Left kidney (tissue), 2 donors: ENCODE measurements around the gene PRSS53. TPM values are rescaled to one million over a fixed set of nuclear protein-coding genes. Genes with fewer than 3 reads are reported as not detected.

ENCODE experiments used
- DNase-seq: peaks from one replicate; pipeline ENCODE4 v3.0.0-alpha.2; 2013
- polyA plus RNA-seq: library from polyadenylated mRNA; unstranded; fragments of 120-200 nt; gene quantifications from one replicate; pipeline ENCODE4 v1.2.1, GENCODE V29; 2013; ENCODE audit not compliant: insufficient read length

Gene PRSS53
- polyA plus RNA-seq, 1 donor = 1.3 TPM

DNA sequence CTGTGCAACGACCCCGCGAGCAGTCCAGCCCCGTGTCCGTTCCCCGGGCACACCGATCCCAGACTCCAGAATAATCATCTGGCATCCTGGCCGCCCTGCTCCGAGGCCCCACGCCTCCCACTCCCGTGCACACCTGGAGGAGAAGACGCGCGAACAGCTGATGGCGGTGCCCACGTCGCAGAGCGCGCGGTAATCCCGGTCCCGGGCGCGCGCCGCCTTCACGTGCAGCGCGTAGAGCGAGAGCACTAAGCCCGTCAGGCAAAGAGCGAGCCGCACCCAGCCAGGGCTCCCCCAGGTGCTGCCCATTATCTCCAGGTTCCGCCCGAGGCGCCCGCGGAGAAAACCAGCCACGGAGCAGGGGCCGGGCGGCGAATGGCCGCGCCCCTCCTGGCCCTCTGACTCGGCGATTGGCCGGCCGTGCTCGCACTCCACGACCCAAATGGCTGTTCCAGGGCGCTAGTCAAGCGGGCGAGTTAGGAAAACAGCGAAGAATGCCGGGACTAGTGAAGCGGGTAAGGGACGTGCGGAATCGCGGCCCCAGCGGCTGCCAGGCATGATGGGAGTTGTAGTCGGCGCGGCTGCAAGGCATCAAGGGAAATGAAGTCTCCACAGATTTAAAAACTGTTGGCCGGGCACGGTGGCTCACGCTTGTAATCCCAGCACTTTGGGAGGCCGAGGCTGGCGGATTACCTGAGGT, 5.8 kb upstream of the PRSS53 start, which contains the start of gene VKORC1:
Gene VKORC1, minus strand, starts transcription at position 374 of the 697 bp plus-strand sequence. Its CDS starts 68 bp downstream, at position 306.
- DNase-seq = peak; percentile 91

DNA sequence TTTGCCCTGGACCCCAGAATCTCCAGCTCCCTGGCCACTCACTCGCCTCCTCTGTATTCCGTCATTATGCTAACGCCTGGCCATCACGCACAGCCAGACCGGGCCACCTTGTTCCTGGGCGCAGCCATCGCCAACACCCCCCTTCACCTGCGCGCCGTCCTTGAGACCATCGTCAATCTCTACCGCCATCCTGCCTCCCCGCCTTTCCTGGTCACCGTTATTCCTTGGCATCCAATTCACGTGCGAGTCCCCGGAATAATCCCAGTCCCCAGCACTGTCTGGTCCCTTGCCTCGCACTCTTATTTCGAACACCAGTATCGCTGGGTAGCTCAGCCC, 5.3 kb upstream of the PRSS53 start:
- no peak for DNase-seq

DNA sequence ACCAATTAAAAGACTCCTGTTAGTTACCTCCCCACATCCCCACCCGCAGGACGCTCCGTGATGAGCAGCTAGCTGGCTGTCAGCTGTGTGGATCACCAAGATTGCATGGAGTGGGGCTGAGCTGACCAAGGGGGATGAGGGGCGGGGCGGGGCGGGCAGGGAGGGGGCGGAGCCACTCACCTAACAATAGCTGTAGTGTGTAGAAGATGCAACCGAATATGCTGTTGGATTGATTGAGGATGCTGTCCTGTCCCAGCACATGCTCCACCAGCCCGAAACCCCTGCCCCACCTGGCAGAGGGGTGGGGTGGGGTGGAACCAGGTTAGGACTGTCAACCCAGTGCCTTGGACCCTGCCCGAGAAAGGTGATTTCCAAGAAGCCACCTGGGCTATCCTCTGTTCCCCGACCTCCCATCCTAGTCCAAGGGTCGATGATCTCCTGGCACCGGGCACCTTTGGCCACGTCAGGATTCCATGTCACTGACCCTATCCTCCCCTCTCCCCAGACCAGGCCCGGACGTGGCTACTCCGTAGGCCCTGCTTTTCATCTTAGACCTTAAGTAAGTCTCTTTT, 4.5 kb upstream of the PRSS53 start:
- no peak for DNase-seq

DNA sequence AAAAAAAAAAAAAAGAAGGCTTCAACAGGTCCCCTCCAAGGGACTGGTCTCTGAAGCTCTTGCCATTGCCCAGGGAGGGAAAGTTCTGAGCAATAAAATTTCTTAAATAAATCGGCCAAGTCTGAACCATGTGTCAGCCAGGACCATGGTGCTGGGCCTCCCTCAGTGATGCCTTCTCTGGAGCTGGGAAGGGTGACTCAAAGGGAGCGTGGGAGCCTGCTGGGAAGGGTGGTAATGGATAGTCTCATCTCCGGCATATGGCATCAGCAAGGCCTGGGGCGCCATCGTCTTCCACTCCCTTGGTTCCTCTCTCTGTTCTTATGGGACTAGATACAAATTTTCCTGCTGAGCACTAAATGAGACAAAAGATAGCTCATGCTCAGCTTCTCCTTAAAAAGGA, 3.6 kb upstream of the PRSS53 start:
- no peak for DNase-seq

DNA sequence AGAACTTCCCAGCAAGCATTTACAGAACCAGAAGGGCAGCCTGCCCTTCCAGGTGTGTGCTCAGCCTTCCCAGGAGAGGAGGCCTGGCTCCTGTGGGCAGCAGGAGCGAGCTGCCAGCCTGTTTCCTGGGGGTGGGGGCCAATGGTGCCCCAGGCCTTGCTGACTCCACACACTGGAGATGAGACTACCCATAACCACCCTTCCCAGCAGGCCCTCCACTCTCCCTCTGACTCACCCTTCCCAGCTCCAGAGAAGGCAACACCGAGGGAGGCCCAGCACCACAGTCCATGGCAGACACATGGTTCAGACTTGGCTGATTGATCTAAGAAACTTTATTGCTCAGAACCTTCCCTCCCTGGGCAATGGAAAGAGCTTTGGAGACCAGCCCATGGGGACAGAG, 1.8 kb upstream of the PRSS53 start:
- DNase-seq = no peak

DNA sequence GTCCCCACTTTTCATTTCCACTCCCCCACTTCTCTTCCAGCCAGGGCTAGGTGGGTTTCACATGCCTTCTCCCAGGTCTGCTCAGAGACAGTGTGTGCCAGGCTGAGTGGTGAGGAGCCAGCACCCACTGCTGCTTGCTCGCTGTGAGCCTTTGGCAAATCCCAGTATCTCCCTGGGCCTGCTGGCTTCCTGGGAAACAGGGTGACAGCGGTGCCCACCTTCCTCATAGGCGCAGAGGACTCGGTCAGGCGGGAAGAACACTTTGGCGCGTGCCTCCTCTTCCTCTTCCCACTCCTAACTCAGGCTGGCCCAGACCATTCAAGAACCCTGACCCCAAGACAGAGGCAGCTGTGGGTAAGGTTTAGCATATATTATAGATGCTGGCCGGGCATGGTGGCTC, 456 bp upstream of the PRSS53 start:
- DNase-seq = no peak

DNA sequence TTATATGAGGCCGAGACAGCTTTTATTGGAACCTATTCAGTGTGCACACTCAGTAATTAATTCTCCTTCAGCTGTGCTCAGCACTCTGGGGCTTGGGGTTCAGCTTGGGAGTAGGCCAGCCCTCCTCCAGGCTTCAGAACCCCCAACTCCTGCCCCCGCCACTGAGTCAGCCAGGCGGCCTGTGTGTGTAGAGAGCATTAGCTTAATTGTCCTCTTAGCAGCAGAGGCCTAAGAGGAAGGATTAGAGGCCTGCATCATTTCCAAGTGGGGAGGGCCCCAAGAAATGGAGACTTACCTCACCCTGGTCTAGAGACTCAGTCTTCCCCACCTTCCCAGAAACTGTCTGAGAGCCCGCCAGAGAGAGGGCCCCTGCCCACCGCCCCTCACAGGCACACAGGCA, 772 bp downstream of the PRSS53 start:
- no peak for DNase-seq

DNA sequence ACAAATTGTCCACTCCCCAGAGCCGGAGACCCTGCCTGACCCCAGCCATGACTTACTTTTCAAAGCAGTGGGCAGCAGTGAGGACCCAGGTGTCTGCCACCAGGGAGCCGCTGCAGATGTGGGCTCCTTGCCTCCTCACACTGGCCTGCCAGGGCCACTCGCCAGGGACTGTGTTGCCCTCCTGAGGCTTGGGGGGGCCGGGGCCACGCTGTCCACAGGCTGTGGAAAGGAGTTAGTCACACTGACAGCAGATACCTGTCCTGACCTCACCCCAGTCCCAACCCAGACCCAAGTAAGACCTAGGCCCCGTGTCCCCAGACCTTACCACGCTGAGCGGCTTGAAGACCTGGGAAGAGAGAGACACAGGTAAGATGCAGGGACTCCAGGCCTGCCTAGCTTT, 1.3 kb downstream of the PRSS53 start:
- DNase-seq = no peak

DNA sequence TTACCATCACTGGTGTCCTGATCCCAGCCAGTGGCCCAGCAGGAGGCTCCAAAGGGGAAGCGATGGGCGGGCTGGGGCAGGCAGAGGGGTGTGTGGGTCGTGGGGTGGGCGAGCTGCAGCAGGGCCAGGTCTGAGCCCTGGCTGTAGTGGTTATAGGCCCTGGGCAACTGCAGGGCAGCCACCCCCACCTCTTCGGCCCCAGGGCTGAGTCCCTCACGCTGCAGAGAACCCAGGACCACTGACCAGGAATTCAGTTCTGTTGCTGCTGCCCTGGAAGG, 2.2 kb downstream of the PRSS53 start:
- no peak for DNase-seq

DNA sequence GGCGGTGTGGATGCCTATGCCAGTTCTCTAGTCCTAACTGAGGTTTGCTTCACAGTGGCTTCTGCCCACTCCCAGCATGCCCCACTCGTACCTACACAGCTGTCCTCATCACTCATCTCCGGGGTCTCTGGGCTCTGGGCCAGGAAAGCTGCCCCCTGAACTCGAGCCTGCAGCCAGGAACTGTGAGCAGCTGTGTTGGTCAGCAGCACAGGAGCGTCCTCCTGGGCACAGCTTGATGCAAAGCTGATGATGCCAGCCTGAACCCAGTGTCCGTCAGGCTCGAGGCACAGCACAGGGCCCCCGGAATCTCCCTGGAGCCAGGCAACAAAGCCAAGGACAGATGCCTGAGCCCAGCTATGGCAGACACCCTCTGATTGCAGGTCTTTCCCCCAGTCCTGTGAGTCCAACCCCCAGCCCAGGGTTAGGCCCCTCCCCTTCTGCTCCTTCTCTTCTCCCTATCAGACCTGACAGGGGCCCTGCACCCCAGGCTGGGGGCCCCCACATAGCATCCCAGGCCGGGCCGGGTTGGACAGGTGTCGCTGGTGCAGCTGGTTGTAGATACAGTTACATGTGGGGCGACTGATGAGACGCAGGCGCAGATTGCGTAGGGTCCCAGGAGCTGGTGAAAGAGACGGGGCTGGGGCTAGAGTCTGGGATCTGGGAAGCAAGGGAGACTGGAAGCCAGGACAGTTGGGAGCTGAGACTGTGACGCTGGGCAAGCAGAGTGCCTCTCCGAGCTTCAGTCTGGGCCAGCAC, 2.7 kb downstream of the PRSS53 start:
- DNase-seq = no peak

DNA sequence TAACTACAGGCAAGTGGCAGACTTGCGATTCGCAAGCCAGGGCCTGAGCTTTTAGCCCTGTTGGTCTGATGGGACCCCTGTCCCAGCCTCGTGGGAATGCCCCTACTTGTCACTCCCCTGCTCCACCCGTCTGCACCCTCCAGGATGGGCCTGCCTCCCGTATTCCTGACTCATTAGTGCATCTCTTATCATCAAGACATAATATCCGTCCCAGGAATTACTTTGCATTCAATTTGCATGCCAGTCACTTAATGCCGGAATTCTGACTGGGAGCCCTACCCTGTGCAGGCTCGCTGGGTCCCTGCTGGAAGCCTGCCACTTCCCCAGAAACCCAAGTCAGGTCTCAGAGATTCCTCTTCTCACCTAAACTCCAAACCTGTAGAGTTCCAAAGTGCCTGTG, 3.3 kb downstream of the PRSS53 start:
- no peak for DNase-seq

DNA sequence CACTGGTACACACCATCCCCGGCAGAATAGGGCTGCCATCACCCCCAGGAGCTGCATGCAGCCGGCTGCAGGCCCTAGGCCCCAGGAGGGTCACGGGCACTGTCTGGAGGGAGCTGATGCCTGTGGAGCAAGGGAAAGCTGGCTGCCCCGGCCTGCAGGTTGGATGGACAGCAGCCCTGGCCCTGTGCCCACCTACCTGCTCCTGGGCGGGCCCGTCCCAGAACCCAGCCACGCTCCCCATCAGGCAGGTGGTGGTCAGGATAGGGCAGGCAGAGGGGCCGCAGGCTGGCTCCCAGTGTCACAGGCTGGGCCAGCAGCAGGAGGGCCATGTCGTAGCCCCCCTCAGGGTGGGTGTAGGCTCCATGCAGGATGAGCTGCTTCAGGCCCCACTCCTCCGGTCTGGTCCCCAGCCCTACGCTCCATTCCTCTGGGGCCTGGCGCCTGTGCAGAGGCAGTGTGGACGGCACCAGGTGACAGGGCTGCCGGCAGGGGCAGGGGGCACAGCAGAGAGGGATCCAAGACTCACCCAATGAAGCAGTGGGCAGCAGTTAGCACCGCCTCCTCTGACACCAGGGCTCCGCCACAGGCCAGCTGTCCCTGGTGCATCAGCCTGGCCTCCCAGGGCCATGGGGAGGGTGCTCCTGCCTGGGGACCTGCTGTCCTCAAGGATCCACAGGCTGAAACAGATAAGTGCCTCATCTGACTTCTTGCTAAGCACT, 4.0 kb downstream of the PRSS53 start:
- no peak for DNase-seq

DNA sequence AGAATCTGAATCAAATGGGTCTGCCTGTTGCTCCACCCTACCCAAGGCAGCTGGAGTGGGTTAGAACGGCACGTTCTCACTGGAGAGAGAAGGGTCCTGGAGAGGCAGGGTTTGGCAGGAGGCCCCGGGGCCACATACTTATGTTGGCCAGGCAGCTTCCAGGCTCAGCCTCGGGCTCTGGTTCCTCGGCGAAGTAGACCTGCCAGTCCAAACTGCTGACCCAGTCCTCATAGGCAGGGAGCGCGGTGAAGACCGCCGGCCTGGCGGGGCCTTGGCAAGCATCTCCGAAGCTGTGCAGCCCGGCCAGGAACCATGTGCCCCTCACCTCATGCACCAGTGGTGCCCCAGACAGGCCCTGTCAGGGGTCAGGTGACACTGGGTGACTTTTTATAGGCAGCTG, 4.8 kb downstream of the PRSS53 start:
- DNase-seq = no peak

DNA sequence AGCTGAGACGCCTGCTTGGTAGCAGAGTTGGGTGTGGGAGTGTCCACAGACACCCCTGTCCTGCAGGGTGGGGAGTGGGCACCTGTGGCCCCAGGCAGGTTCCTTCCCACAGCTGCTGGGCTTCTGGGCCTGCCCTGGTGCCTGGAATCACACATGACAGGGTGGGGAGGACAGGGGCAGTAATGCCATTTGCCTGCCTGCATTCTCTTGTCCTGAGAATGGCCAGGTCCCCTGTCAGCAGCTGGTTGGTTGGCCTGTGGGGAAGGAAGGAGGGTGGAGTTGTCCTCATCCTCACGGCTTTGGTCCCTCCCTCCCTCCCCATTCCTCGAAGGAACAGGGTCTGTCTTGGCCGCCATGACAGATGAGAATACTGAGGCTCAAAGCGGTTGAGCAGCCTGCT, 5.2 kb downstream of the PRSS53 start:
- no peak for DNase-seq

DNA sequence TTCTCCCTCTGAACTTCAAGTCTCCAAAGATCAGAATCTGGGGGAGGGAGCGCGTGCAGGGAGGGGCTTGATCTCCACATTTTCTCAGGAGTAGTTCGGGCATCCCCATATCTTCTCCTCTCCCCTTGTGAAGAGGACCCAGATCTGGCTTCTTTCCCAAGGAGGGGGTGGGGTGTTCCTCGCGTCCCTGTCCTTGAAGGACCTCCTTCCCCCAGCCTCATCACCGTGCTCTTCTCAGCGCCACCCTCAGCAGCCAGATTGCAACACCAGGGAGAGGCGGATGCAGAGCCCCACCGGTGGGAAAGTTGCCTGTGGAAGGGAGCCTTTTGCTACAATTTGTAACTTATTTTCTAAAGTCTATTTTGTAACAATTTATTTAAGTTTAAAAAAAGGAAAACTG, 5.7 kb downstream of the PRSS53 start:
- DNase-seq = no peak

DNA sequence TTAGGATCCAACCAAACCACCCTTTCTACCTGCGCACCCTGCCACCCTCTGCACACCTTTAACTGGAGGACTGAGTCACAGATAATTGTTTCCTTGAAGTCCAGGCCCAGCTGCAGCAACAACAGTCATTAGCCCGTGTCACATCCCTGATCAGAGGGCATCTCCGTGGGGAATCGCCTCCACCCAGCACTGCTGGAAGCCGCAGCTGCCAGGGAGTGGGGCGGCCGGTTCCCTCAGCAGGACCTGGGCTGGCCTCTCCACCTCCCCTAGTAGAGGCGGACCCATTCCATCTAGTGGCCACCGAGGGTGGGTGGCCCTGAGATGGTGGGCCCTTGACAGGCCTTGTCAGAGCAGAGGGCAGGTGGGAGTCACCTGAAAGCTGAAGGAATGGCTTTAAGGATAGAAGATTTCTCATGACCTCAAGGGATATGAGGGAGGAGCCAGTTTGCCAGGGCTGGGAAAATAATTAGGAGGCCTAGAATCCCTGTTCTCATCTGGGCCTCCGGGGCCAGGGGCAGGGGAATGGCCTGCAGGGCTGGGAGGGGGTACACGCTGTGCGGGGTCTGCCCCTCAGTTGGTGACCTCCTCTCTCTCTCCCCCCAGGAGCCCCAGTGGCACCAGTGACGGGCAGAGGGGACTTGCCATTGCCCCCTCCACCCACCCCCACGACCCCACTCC, 6.2 kb downstream of the PRSS53 start:
- no peak for DNase-seq

DNA sequence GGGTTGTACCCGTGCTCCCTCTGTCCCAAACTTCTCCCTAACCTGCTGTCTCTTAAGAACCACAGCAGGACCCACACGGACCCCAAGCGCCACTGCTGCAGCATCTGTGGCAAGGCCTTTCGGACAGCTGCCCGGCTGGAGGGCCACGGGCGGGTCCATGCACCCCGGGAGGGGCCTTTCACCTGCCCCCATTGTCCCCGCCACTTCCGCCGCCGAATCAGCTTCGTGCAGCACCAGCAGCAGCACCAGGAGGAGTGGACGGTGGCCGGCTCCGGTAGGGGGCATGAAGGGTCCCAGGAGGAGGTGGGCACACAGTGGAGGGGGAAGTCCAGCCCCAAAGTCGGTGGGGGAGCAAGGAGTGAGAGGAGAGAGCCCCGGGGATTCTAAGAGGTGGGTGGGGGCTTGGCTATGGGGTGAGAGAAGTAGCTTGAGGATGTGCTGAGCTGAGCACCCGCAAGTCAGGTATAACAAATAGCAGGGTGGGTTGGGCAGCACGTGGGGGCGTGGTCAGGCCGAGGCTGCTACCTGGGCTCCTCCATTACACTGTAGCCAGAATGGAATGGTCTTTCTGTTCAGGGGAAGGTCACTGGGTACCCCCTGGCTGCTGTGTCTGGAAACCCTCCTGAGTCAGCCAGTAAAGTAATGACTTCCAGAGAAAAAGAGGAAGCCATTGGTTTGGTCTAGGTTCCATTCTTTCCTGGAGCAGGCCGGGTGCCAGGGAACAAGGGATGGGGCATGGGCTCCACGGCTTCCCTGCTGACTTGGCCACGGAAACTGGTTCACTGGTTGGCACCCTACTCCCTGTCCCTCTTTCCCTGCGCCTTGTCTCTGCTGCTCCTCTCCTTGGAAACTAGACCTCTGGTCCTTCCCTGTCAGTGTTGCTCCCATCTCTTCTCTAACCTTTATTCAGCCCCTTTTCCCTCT, 7.1 kb downstream of the PRSS53 start:
- no peak for DNase-seq

DNA sequence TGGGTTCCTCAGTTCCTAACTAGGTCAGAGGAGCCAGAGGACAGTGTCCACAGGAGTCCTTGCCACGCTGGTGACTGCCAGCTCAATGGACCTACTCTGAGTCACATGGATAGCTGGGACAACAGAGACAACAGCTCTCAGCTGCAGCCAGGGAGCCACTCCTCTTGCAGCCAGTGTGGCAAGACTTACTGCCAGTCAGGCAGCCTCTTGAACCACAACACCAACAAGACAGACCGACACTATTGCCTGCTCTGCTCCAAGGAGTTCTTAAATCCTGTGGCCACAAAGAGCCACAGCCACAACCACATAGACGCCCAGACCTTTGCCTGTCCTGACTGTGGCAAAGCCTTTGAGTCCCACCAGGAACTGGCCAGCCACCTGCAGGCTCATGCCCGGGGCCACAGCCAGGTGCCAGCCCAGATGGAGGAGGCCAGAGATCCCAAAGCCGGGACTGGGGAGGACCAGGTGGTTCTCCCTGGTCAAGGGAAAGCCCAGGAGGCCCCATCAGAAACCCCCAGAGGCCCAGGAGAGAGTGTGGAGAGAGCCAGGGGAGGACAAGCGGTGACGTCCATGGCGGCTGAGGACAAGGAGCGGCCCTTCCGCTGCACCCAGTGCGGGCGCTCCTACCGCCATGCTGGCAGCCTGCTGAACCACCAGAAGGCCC, 7.9 kb downstream of the PRSS53 start:
- no peak for DNase-seq

DNA sequence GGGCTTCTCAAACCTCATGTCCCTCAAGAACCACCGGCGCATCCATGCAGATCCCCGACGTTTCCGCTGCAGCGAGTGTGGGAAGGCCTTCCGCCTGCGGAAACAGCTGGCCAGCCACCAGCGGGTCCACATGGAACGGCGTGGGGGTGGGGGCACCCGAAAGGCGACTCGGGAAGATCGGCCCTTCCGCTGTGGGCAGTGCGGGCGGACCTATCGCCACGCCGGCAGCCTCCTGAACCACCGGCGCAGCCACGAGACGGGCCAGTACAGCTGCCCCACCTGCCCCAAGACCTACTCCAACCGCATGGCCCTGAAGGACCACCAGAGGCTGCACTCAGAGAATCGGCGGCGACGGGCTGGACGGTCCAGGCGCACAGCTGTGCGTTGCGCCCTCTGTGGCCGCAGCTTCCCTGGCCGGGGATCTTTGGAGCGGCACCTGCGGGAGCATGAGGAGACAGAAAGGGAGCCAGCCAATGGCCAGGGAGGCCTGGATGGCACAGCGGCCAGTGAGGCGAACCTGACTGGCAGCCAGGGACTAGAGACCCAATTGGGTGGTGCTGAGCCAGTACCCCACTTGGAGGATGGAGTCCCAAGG, 8.6 kb downstream of the PRSS53 start:
- no peak for DNase-seq

DNA sequence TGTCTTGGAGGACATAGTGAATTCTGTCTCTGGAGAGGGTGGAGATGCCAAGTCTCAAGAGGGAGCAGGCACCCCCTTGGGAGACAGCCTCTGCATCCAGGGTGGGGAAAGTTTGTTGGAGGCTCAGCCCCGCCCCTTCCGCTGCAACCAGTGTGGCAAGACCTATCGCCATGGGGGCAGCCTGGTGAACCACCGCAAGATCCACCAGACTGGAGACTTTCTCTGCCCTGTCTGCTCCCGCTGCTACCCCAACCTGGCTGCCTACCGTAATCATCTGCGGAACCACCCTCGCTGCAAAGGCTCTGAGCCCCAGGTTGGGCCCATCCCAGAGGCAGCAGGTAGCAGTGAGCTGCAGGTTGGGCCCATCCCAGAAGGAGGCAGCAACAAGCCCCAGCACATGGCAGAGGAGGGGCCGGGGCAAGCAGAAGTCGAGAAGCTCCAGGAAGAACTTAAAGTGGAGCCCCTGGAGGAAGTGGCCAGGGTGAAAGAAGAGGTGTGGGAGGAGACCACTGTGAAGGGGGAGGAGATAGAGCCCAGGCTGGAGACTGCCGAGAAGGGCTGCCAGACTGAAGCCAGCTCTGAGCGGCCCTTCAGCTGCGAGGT, 9.3 kb downstream of the PRSS53 start:
- DNase-seq = no peak
